RWPE2 (cell line): ENCODE measurements around the gene SFRP4.

Source experiments
- ATAC-seq: fragments of 200-7000 bp; cut with Tn5 transposase; 3 replicates; pipeline ENCODE4 v1.9.1; 2021; ENCODE audit warnings: low read depth
- DNase-seq: peaks from one replicate; pipeline ENCODE4 v3.0.0-alpha.2; 2020; ENCODE audit warnings: low spot score
- H3K27ac ChIP-seq: fragments of 450-650 bp; 2 replicates; pipeline ENCODE4 v1.5.1; 2017; ENCODE audit warnings: mild to moderate bottlenecking; ENCODE audit not compliant: poor library complexity, severe bottlenecking
- H3K27me3 ChIP-seq: fragments of 250-450 bp; sonication (Bioruptor Pico); 2 replicates; pipeline ENCODE4 v1.5.1; 2021; ENCODE audit warnings: mild to moderate bottlenecking, moderate library complexity; ENCODE audit not compliant: insufficient read depth, poor library complexity, severe bottlenecking
- H3K36me3 ChIP-seq: fragments of 250-450 bp; sonication (Bioruptor Pico); 2 replicates; pipeline ENCODE4 v1.5.1; 2020; ENCODE audit warnings: low read depth, mild to moderate bottlenecking, moderate library complexity
- H3K4me1 ChIP-seq: fragments of 250-450 bp; sonication (Bioruptor Pico); 2 replicates; pipeline ENCODE4 v1.5.1; 2021; ENCODE audit warnings: mild to moderate bottlenecking, moderate library complexity; ENCODE audit not compliant: insufficient read depth, poor library complexity, severe bottlenecking
- H3K4me3 ChIP-seq: fragments of 250-450 bp; sonication (Bioruptor Pico); 2 replicates; pipeline ENCODE4 v1.5.1; 2021; ENCODE audit warnings: mild to moderate bottlenecking, moderate library complexity; ENCODE audit not compliant: severe bottlenecking
- H3K9me3 ChIP-seq: fragments of 250-450 bp; sonication (Bioruptor Pico); 2 replicates; pipeline ENCODE4 v1.5.1; 2021; ENCODE audit warnings: mild to moderate bottlenecking, moderate library complexity; ENCODE audit not compliant: severe bottlenecking
- TF ChIP-seq, protein P1 (sequence below): fragments of 450-650 bp; IDR thresholded peaks from one replicate; pipeline ENCODE4 v1.5.1; 2017; ENCODE audit warnings: mild to moderate bottlenecking, moderate library complexity; ENCODE audit not compliant: poor library complexity, severe bottlenecking

Gene SFRP4

GRCh38 chr7:37920849-37921805 is 4.5 kb upstream of the SFRP4 start:
- ATAC-seq: peak; percentile 60
- peak overlapping the region; percentile 33 for H3K4me3 ChIP-seq

GRCh38 chr7:37920305-37920848 is 3.8 kb upstream of the SFRP4 start, which contains the start of gene EPDR1:
Gene EPDR1 (plus strand): TSS chr7:37920640. CDS start chr7:37920940, 300 bp downstream.
- ATAC-seq: peak; percentile 62
- H3K9me3 ChIP-seq: no peaks in the 10 kb centered on the region
- H3K27ac ChIP-seq: no peak within 1 kb of the TSS

More at GRCh38 chr7:37920849-37921805, 4.5 kb upstream of the SFRP4 start:
- Histone ChIP-seq H3K9me3 (no peaks in the 10 kb centered on the region), H3K27me3 (peaks cover 32% of the 10 kb centered on the region), H3K4me1 (no peaks in the 10 kb centered on the region), H3K27ac (no peak overlapping the region), H3K36me3 (no peaks in the 10 kb centered on the region)
- TF ChIP-seq, protein P1, sequence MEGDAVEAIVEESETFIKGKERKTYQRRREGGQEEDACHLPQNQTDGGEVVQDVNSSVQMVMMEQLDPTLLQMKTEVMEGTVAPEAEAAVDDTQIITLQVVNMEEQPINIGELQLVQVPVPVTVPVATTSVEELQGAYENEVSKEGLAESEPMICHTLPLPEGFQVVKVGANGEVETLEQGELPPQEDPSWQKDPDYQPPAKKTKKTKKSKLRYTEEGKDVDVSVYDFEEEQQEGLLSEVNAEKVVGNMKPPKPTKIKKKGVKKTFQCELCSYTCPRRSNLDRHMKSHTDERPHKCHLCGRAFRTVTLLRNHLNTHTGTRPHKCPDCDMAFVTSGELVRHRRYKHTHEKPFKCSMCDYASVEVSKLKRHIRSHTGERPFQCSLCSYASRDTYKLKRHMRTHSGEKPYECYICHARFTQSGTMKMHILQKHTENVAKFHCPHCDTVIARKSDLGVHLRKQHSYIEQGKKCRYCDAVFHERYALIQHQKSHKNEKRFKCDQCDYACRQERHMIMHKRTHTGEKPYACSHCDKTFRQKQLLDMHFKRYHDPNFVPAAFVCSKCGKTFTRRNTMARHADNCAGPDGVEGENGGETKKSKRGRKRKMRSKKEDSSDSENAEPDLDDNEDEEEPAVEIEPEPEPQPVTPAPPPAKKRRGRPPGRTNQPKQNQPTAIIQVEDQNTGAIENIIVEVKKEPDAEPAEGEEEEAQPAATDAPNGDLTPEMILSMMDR: peak; percentile 14
- DNase-seq: no peak

GRCh38 chr7:37918526-37918925 is 1.9 kb upstream of the SFRP4 start:
- TF ChIP-seq, protein P1: no peak
- DNase-seq: no peak
- Histone ChIP-seq H3K4me3 (no peak overlapping the region), H3K4me1 (no peaks in the 10 kb centered on the region), H3K27ac (no peak overlapping the region), H3K27me3 (peaks cover 43% of the 10 kb centered on the region), H3K36me3 (no peaks in the 10 kb centered on the region), H3K9me3 (no peaks in the 10 kb centered on the region)
- no peak for ATAC-seq

More at GRCh38 chr7:37920305-37920848, 3.8 kb upstream of the SFRP4 start, which contains the start of gene EPDR1:
- peak within 1 kb of the TSS; percentile 33 for H3K4me3 ChIP-seq
- DNase-seq: no peak
- TF ChIP-seq, protein P1: no peak
- H3K27me3 ChIP-seq: peaks cover 38% of the 10 kb centered on the region
- no peaks in the 10 kb centered on the region for H3K4me1 ChIP-seq
- no peaks in the 10 kb centered on the region for H3K36me3 ChIP-seq

GRCh38 chr7:37916017-37916672 is 472 bp downstream of the SFRP4 start:
- H3K27ac ChIP-seq: no peak overlapping the region

More at GRCh38 chr7:37916017-37916672, 472 bp downstream of the SFRP4 start:
- TF ChIP-seq, protein P1: no peak
- no peaks in the 10 kb centered on the region for H3K9me3 ChIP-seq
- H3K36me3 ChIP-seq: no peaks in the 10 kb centered on the region
- H3K4me1 ChIP-seq: no peaks in the 10 kb centered on the region
- DNase-seq (no peak), ATAC-seq (peak; percentile 11; the same call in 1 of the 3 replicates)
- peaks cover 47% of the 10 kb centered on the region for H3K27me3 ChIP-seq
- H3K4me3 ChIP-seq: peak overlapping the region; percentile 9
